H7 (cell line): ENCODE data around the gene RBBP4. TPM values are rescaled to one million over a fixed set of nuclear protein-coding genes. Genes with fewer than 3 reads are reported as not detected.
"Not testable (repeated sequence)": the region's sequence is repeated elsewhere in the genome, so short reads cannot be mapped to it uniquely, and the experiment has no call there.

Experiments used
- DNase-seq: peaks from one replicate; pipeline ENCODE4 v3.0.0; 2012
- H3K27me3 ChIP-seq: 2 replicates; pipeline ENCODE4 v1.6.0; 2011; ENCODE audit warnings: mild to moderate bottlenecking, low read length; ENCODE audit not compliant: control insufficient read depth, insufficient read depth
- H3K36me3 ChIP-seq: replicated peaks from 2 replicates; pipeline ENCODE4 v1.5.1; 2011; ENCODE audit warnings: low read length; ENCODE audit not compliant: control insufficient read depth, insufficient read depth
- H3K4me3 ChIP-seq: 2 replicates; pipeline ENCODE4 v1.5.1; 2011; ENCODE audit warnings: low read depth, mild to moderate bottlenecking, control low read depth, low read length, moderate library complexity; ENCODE audit not compliant: insufficient read depth
- total RNA-seq: library from RNA; depleted of rRNA; stranded (reverse); fragments of >200 nt; shearing (Covaris generic); gene quantifications from 2 replicates; pipeline ENCODE4 v1.2.3, GENCODE V29; 2014

The RBBP4 gene
- total RNA-seq, 1 experiment from 2014 or later: 311 TPM

GRCh38 chr1:32665915-32666314 is 14.9 kb downstream of the RBBP4 start:
- Histone ChIP-seq H3K27me3 (no peaks in the 10 kb centered on the region), H3K36me3 (peaks cover 31% of the 10 kb centered on the region), H3K4me3 (no peak overlapping the region)
- no peak for DNase-seq

- no peak for DNase-seq
- H3K36me3 ChIP-seq: peaks cover 34% of the 10 kb centered on the region
These were observed 16.0 kb downstream of the RBBP4 start for GRCh38 chr1:32666901-32667566.

GRCh38 chr1:32668716-32669115 is 17.7 kb downstream of the RBBP4 start:
- H3K36me3 ChIP-seq: peaks cover 37% of the 10 kb centered on the region
- DNase-seq: not testable (repeated sequence)

More at GRCh38 chr1:32666901-32667566, 16.0 kb downstream of the RBBP4 start:
- Histone ChIP-seq H3K27me3 (no peaks in the 10 kb centered on the region), H3K4me3 (no peak overlapping the region)

GRCh38 chr1:32676945-32677344 is 25.9 kb downstream of the RBBP4 start:
- peaks cover 34% of the 10 kb centered on the region for H3K36me3 ChIP-seq
- H3K4me3 ChIP-seq: no peak overlapping the region
- H3K27me3 ChIP-seq: no peaks in the 10 kb centered on the region
- DNase-seq: no peak

More at GRCh38 chr1:32668716-32669115, 17.7 kb downstream of the RBBP4 start:
- H3K27me3 ChIP-seq, H3K4me3 ChIP-seq: not testable (repeated sequence)

GRCh38 chr1:32679993-32680392 is 29.0 kb downstream of the RBBP4 start:
- peaks cover 35% of the 10 kb centered on the region for H3K36me3 ChIP-seq
- not testable (repeated sequence) for H3K27me3 ChIP-seq, DNase-seq, H3K4me3 ChIP-seq

- H3K36me3 ChIP-seq: peaks cover 33% of the 10 kb centered on the region
- no peak overlapping the region for H3K4me3 ChIP-seq
- DNase-seq: no peak
- H3K27me3 ChIP-seq: no peaks in the 10 kb centered on the region
These were observed 29.6 kb downstream of the RBBP4 start for GRCh38 chr1:32680642-32681041.

GRCh38 chr1:32681509-32681908 is 30.5 kb downstream of the RBBP4 start:
- Histone ChIP-seq H3K27me3 (no peaks in the 10 kb centered on the region), H3K36me3 (peaks cover 29% of the 10 kb centered on the region), H3K4me3 (no peak overlapping the region)
- DNase-seq: no peak

- H3K27me3 ChIP-seq: no peaks in the 10 kb centered on the region
- no peak for DNase-seq
- peaks cover 28% of the 10 kb centered on the region for H3K36me3 ChIP-seq
- H3K4me3 ChIP-seq: no peak overlapping the region
These were observed 31.0 kb downstream of the RBBP4 start for GRCh38 chr1:32681999-32682398.

- Histone ChIP-seq H3K36me3 (peaks cover 20% of the 10 kb centered on the region), H3K4me3 (no peak overlapping the region), H3K27me3 (no peaks in the 10 kb centered on the region)
- no peak for DNase-seq
These were observed 32.4 kb downstream of the RBBP4 start for GRCh38 chr1:32683397-32683796.

GRCh38 chr1:32684167-32684811 is 33.3 kb downstream of the RBBP4 start:
- H3K4me3 ChIP-seq: no peak overlapping the region
- no peaks in the 10 kb centered on the region for H3K27me3 ChIP-seq
- peaks cover 17% of the 10 kb centered on the region for H3K36me3 ChIP-seq
- no peak for DNase-seq

- peaks cover 14% of the 10 kb centered on the region for H3K36me3 ChIP-seq
- DNase-seq: no peak
- H3K27me3 ChIP-seq: no peaks in the 10 kb centered on the region
- no peak overlapping the region for H3K4me3 ChIP-seq
These were observed 34.5 kb downstream of the RBBP4 start for GRCh38 chr1:32685498-32685897.

- Histone ChIP-seq H3K36me3 (peaks cover 10% of the 10 kb centered on the region), H3K27me3 (no peaks in the 10 kb centered on the region), H3K4me3 (no peak overlapping the region)
- DNase-seq: no peak
These were observed 35.4 kb downstream of the RBBP4 start for GRCh38 chr1:32686387-32686786.

GRCh38 chr1:32693455-32694174 is 42.6 kb downstream of the RBBP4 start:
- Histone ChIP-seq H3K4me3 (no peak overlapping the region), H3K27me3 (no peaks in the 10 kb centered on the region), H3K36me3 (no peaks in the 10 kb centered on the region)
- no peak for DNase-seq

GRCh38 chr1:32695098-32695904 is 44.3 kb downstream of the RBBP4 start:
- DNase-seq: no peak
- Histone ChIP-seq H3K27me3 (no peaks in the 10 kb centered on the region), H3K4me3 (no peak overlapping the region), H3K36me3 (no peaks in the 10 kb centered on the region)
